ENCODE data around the gene MIS18A. TPM values are rescaled to one million over a fixed set of nuclear protein-coding genes. Genes with fewer than 3 reads are reported as not detected.

Gene MIS18A
- total RNA-seq, 3 donors from 2014 or later: 4.2 to 10.8 (median 7.2) TPM

DNA sequence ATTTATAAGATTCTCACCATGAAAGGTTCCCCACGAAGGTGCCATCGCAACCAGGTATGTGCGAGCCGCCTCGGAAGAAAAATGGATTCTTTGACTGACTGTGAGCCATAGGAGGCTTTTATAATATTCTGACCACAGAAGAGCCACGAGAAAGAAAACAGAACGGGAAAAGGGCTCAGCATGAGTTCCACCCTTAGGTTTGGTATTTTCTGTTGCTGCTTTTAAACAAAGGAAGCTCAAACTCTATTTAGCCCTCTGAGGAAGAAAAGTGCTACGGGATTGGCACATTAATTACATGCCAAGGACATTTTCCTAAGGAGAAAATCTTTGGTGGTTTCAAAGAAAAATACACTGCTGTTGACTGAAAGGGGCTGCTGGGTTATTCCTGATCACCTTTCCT is 39.3 kb downstream of the MIS18A start:
- DNase-seq (ENCODE audit: low spot score in 2 of 2): no peak
- Histone ChIP-seq H3K9me3 (no peaks in the 10 kb centered on the region), H3K27ac (no peak overlapping the region), H3K36me3 (no peaks in the 10 kb centered on the region), H3K4me1 (no peaks in the 10 kb centered on the region), H3K4me3 (no peak overlapping the region), H3K27me3 (no peaks in the 10 kb centered on the region)
- no peak for TF ChIP-seq POLR2A (IDR thresholded peaks at IDR 0.05)
- TF ChIP-seq, protein P1, sequence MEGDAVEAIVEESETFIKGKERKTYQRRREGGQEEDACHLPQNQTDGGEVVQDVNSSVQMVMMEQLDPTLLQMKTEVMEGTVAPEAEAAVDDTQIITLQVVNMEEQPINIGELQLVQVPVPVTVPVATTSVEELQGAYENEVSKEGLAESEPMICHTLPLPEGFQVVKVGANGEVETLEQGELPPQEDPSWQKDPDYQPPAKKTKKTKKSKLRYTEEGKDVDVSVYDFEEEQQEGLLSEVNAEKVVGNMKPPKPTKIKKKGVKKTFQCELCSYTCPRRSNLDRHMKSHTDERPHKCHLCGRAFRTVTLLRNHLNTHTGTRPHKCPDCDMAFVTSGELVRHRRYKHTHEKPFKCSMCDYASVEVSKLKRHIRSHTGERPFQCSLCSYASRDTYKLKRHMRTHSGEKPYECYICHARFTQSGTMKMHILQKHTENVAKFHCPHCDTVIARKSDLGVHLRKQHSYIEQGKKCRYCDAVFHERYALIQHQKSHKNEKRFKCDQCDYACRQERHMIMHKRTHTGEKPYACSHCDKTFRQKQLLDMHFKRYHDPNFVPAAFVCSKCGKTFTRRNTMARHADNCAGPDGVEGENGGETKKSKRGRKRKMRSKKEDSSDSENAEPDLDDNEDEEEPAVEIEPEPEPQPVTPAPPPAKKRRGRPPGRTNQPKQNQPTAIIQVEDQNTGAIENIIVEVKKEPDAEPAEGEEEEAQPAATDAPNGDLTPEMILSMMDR (IDR thresholded peaks at IDR 0.05): no peak
- no peak for TF ChIP-seq POLR2AphosphoS5 (IDR thresholded peaks at IDR 0.05)
- intact Hi-C loops (cut with DNase I; ENCODE audit: low total_unique reads): no loop called here

DNA sequence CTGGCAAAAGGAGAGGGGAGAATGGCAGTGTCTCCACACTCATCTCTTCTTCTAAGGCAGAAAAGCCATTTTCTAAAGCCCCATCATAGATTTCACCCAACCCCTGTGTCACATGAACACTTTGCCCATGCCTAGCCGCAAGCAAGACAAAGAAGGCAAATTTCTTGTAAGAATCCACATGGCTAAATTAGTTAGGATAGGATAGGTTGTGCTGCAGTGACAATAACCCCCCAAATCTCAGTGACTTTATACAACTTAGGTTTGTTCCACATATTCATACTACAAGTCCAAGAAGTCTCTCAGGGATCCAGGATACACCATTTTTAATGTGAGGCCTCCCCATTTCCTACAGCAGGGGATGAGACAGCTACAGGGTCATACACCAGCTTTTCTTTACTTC is 40.8 kb downstream of the MIS18A start:
- H3K27me3 ChIP-seq: no peaks in the 10 kb centered on the region
- no peak for DNase-seq (ENCODE audit: low spot score in 2 of 2)
- no peak overlapping the region for H3K4me3 ChIP-seq
- no peaks in the 10 kb centered on the region for H3K36me3 ChIP-seq
- intact Hi-C loops (cut with DNase I; ENCODE audit: low total_unique reads): no loop called here
- H3K4me1 ChIP-seq: no peaks in the 10 kb centered on the region
- no peaks in the 10 kb centered on the region for H3K9me3 ChIP-seq
- TF ChIP-seq, protein P1 (IDR thresholded peaks at IDR 0.05): no peak
- no peak for TF ChIP-seq POLR2AphosphoS5 (IDR thresholded peaks at IDR 0.05)
- no peak for TF ChIP-seq POLR2A (IDR thresholded peaks at IDR 0.05)
- no peak overlapping the region for H3K27ac ChIP-seq

DNA sequence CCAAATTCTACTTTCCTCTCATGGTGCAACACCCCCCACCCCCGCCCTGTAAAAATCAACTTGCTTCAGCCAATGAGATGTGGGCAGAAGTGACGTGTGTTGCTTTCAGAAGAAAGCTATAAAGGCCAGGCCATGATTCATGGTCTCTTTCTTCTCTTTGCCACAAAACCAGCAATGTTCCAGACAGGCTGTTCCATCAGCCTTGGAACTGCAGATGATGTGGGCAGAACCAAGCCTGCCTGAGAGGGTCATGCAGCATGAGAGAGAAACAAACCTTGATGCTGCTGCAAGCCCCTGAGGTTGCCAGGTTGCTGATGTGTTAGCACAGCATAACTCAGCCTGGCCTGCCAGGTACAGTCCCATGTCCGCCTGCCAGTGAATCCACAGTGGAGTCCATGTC is 41.8 kb downstream of the MIS18A start:
- intact Hi-C loops (cut with DNase I; ENCODE audit: low total_unique reads): no loop called here
- Histone ChIP-seq H3K36me3 (no peaks in the 10 kb centered on the region), H3K9me3 (no peaks in the 10 kb centered on the region), H3K27ac (no peak overlapping the region), H3K27me3 (no peaks in the 10 kb centered on the region), H3K4me3 (no peak overlapping the region), H3K4me1 (no peaks in the 10 kb centered on the region)
- TF ChIP-seq, protein P1 (IDR thresholded peaks at IDR 0.05): no peak
- TF ChIP-seq POLR2AphosphoS5 (IDR thresholded peaks at IDR 0.05) (no peak), POLR2A (IDR thresholded peaks at IDR 0.05) (no peak)
- DNase-seq (ENCODE audit: low spot score in 2 of 2): no peak

DNA sequence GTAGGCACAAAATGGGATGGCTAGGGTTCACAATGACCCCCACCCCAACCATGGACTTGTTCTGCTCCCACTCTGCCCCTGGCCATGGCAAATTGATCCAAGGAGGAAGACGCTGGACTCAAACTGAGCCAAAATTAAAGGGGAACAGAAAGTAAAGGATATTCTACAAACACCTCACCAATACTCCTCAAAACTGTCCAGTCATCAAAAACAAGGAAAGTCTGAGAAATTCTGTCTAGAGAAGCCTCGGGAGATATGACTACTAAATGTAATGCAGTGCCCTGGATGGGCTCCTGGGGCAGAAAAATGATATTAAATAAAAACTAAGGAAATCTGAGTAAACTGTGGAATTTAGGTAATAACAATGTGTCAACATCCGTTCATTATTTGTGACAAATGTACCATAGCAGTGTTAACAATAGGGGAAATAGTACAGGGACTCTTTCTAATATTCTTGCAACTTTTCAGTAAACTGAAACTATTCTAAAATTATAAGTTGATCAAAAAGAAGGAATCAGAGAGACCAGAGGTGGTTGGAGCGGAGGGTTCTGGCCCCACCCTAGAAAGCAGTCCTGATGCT is 45.0 kb downstream of the MIS18A start:
- intact Hi-C loops (cut with DNase I; ENCODE audit: low total_unique reads): no loop called here
- Histone ChIP-seq H3K4me3 (no peak overlapping the region), H3K27ac (no peak overlapping the region), H3K4me1 (no peaks in the 10 kb centered on the region), H3K27me3 (no peaks in the 10 kb centered on the region), H3K9me3 (no peaks in the 10 kb centered on the region), H3K36me3 (no peaks in the 10 kb centered on the region)
- TF ChIP-seq POLR2A (IDR thresholded peaks at IDR 0.05) (no peak), POLR2AphosphoS5 (IDR thresholded peaks at IDR 0.05) (no peak)
- TF ChIP-seq, protein P1 (IDR thresholded peaks at IDR 0.05): no peak
- DNase-seq (ENCODE audit: low spot score in 2 of 2): no peak

DNA sequence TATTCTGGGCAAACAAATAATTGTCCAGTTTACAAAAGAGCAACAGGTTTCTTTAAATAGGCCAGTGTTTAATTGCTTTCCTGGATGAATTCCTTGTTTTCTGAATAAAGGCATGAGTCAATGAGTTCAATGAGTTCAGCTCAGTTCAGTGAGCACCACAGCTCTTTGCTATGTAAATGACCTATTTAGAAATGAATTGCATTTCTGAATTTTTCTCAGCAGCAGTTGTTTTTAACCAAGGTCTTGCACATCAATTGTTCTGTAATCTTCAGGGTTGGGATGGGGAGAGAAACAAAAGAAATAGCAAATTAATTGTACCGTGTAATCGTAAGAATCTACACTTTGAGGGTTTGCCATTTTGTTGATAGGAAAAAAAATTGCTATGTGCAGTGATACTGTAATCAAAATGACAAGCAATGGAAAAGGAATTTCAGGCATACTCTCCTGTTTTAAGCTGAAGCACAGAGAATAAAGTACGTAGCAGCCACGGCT is 45.7 kb downstream of the MIS18A start:
- Histone ChIP-seq H3K27ac (no peak overlapping the region), H3K36me3 (no peaks in the 10 kb centered on the region), H3K9me3 (no peaks in the 10 kb centered on the region), H3K4me3 (no peak overlapping the region), H3K4me1 (no peaks in the 10 kb centered on the region), H3K27me3 (no peaks in the 10 kb centered on the region)
- intact Hi-C loops (cut with DNase I; ENCODE audit: low total_unique reads): no loop called here
- TF ChIP-seq POLR2AphosphoS5 (IDR thresholded peaks at IDR 0.05) (no peak), POLR2A (IDR thresholded peaks at IDR 0.05) (no peak)
- TF ChIP-seq, protein P1 (IDR thresholded peaks at IDR 0.05): no peak
- DNase-seq (ENCODE audit: low spot score in 2 of 2): no peak
